Hepatocyte (in vitro differentiated cells): ENCODE measurements around the gene DIRAS1.

Experiments used
- CTCF ChIP-seq: fragments of 200-600 bp; sonication (generic); IDR thresholded peaks from 2 replicates; pipeline ENCODE4 v1.5.1; 2016; ENCODE audit warnings: antibody characterized with exemption, mild to moderate bottlenecking; ENCODE audit not compliant: poor library complexity
- EZH2 ChIP-seq: fragments of 200-600 bp; sonication (generic); IDR thresholded peaks from 2 replicates; pipeline ENCODE4 v1.6.1; 2016; ENCODE audit warnings: antibody characterized with exemption, mild to moderate bottlenecking, borderline replicate concordance

DNA sequence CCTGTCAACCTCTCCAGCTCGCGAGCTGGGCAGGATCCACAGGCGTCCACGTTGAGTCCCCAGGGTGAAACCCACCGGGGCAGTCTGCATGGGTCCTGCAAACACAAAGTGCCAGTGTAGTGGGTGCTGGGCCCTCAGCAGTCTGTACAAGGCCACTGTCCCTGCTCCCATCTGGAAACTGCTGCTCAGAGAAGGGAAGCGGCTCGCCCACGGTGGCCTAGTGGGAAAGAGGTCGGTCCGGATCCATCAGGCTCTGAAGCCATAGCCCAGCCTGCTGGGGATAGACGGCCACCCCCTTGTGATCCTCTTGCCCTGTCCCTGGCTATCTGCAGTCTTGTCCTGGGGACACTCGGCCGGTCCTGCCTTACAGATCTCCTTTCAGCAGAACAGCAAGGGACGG lies 2.6 kb upstream of the DIRAS1 start:
- TF ChIP-seq CTCF (no peak), EZH2 (no peak)
